ENCODE results near the gene PHF1.
"Not testable (repeated sequence)": the region's sequence is repeated elsewhere in the genome, so short reads cannot be mapped to it uniquely, and the experiment has no call there.

Gene PHF1

GRCh38 chr6:33410711-33411631 is at the start of gene PHF1:
TSS of gene PHF1 (plus strand) at chr6:33411014. CDS start at chr6:33412264, 1,250 bp downstream.
- peaks cover 27% of the 10 kb centered on the region; the same call in 1 of the 2 replicates for H3K36me3 ChIP-seq (ENCODE audit: insufficient read depth, low read length)
- peak within 1 kb of the TSS; percentile 44 for H2AFZ ChIP-seq (ENCODE audit: low read length)

GRCh38 chr6:33363486-33363885 is 47.3 kb upstream of the PHF1 start:
- H4K20me1 ChIP-seq (ENCODE audit: insufficient read depth, low read length, poor library complexity, severe bottlenecking); H3K9me2 ChIP-seq (replicated peaks; ENCODE audit: low read depth, low read length); H3K9ac ChIP-seq (ENCODE audit: low read depth, low read length, poor library complexity, severe bottlenecking); H3K9me3 ChIP-seq (ENCODE audit: insufficient read depth, low read depth, low read length); H3K4me1 ChIP-seq (ENCODE audit: insufficient read depth, low read length, poor library complexity, severe bottlenecking); H3K4me2 ChIP-seq (ENCODE audit: low read depth, low read length, poor library complexity, severe bottlenecking); H3K36me3 ChIP-seq (ENCODE audit: insufficient read depth, low read length); H3K4me3 ChIP-seq (ENCODE audit: low read length, poor library complexity, severe bottlenecking); H3K79me2 ChIP-seq (ENCODE audit: insufficient read depth, low read length); H2AFZ ChIP-seq (ENCODE audit: low read length); H3F3A ChIP-seq (ENCODE audit: low read depth): not testable (repeated sequence)
- H3K27me3 ChIP-seq (ENCODE audit: insufficient read depth, low read length, poor library complexity, severe bottlenecking) = peaks cover 13% of the 10 kb centered on the region

More at GRCh38 chr6:33410711-33411631, at the start of gene PHF1:
- no peaks in the 10 kb centered on the region for H3K9me3 ChIP-seq (ENCODE audit: insufficient read depth, low read depth, low read length)
- H3K9me2 ChIP-seq (replicated peaks; ENCODE audit: low read depth, low read length) = no peaks in the 10 kb centered on the region
- peaks cover 28% of the 10 kb centered on the region for H4K20me1 ChIP-seq (ENCODE audit: insufficient read depth, low read length, poor library complexity, severe bottlenecking)
- H3K4me1 ChIP-seq (ENCODE audit: insufficient read depth, low read length, poor library complexity, severe bottlenecking) = peaks cover 29% of the 10 kb centered on the region
- peaks cover 40% of the 10 kb centered on the region; the same call in 1 of the 2 replicates for H3K79me2 ChIP-seq (ENCODE audit: insufficient read depth, low read length)
- H3F3A ChIP-seq (ENCODE audit: low read depth) = peaks cover 19% of the 10 kb centered on the region
- H3K9ac ChIP-seq (ENCODE audit: low read depth, low read length, poor library complexity, severe bottlenecking) = peak within 1 kb of the TSS; percentile 82
- TF ChIP-seq, protein P1, sequence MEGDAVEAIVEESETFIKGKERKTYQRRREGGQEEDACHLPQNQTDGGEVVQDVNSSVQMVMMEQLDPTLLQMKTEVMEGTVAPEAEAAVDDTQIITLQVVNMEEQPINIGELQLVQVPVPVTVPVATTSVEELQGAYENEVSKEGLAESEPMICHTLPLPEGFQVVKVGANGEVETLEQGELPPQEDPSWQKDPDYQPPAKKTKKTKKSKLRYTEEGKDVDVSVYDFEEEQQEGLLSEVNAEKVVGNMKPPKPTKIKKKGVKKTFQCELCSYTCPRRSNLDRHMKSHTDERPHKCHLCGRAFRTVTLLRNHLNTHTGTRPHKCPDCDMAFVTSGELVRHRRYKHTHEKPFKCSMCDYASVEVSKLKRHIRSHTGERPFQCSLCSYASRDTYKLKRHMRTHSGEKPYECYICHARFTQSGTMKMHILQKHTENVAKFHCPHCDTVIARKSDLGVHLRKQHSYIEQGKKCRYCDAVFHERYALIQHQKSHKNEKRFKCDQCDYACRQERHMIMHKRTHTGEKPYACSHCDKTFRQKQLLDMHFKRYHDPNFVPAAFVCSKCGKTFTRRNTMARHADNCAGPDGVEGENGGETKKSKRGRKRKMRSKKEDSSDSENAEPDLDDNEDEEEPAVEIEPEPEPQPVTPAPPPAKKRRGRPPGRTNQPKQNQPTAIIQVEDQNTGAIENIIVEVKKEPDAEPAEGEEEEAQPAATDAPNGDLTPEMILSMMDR (conservative IDR thresholded peaks at IDR 0.05; ENCODE audit: low read length) = 0 out of 2 replicates have a peak, but pooled peaks have one; percentile 19
- no peak for TF ChIP-seq EZH2phosphoT487 (IDR thresholded peaks at IDR 0.05; ENCODE audit: borderline replicate concordance)
- peak within 1 kb of the TSS; percentile 98 for H3K4me2 ChIP-seq (ENCODE audit: low read depth, low read length, poor library complexity, severe bottlenecking)
- no peaks in the 10 kb centered on the region for H3K27me3 ChIP-seq (ENCODE audit: insufficient read depth, low read length, poor library complexity, severe bottlenecking)
- H3K4me3 ChIP-seq (ENCODE audit: low read length, poor library complexity, severe bottlenecking) = peak within 1 kb of the TSS; percentile 82

DNA sequence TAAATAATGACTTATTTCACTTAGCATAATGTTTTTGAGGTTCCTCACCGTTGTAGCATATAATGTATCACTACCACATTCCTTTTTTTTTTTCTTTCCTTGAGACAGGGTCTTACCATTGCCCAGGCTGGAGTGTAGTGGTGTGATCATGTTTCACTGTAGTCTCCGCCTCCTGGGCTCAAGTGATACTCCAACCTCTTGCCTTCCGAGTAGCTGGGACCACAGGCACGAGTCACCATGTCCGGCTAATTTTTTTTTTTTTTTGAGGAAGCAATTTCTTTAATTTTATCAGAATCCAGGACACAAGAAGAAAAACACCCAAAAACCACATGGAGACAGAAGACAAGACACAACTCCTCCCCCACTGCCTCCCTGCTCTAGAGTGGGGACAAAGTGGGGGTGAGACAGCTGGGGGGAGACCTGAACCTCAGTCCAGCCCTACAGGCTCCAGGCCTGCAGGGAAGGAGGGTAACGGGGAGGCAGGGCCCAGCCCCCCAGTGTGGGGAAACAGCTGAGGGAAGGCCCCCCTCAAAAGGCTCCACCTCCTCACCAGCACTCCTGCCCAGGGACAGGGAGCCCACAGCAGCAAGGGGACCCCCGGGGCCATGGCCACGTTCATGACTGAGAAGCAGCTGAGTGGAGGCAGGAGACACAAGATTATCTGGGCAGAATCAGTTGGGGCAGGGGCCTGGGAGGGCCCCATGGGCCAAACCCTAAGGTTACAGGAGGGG is 46.2 kb upstream of the PHF1 start:
- Histone ChIP-seq H3K4me2 (ENCODE audit: low read depth, low read length, poor library complexity, severe bottlenecking) (peak overlapping the region; percentile 24), H3K27me3 (ENCODE audit: insufficient read depth, low read length, poor library complexity, severe bottlenecking) (peaks cover 12% of the 10 kb centered on the region)
- H3K9me2 ChIP-seq (replicated peaks; ENCODE audit: low read depth, low read length); H3K9me3 ChIP-seq (ENCODE audit: insufficient read depth, low read depth, low read length); H2AFZ ChIP-seq (ENCODE audit: low read length); H3K36me3 ChIP-seq (ENCODE audit: insufficient read depth, low read length); H3K4me1 ChIP-seq (ENCODE audit: insufficient read depth, low read length, poor library complexity, severe bottlenecking); H3F3A ChIP-seq (ENCODE audit: low read depth); H4K20me1 ChIP-seq (ENCODE audit: insufficient read depth, low read length, poor library complexity, severe bottlenecking); H3K79me2 ChIP-seq (ENCODE audit: insufficient read depth, low read length); H3K9ac ChIP-seq (ENCODE audit: low read depth, low read length, poor library complexity, severe bottlenecking); H3K4me3 ChIP-seq (ENCODE audit: low read length, poor library complexity, severe bottlenecking): not testable (repeated sequence)

DNA sequence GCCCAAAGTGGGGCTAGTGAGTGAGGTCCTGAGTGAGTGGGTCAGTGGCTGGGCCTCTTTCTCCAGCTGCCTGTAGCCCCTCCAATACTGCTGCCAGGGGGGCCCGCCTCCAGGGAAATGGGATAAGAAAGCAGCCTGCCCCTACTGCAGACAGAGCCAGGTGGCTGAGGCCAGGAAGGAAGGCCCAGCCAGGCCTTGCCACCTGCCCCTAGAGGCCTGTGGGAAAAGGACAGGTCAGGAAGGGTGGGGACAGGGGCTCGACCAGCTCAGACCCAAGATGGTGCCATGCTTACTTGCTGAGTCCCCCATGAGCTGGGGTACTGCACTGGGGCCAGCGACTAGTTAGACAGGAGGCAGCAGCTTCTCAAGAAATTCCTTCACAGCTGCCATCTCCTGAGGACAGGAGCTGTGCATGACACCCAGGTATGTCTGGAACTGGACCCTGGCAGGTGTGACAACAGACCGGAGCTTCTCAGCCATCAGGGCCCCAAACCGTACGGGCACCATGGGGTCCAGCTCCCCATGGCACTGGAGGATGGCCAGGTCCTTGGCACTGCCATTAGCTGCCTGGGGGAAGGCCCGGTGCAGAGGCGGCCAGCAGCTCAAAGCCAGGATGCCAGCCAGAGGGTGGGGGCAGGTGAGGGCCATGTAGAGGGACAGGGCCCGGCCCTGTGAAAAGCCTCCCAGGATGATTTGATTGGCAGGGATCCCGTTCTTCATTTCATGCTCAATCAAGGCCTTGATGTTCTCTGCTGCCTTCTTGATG is 45.4 kb upstream of the PHF1 start:
- H3K27me3 ChIP-seq (ENCODE audit: insufficient read depth, low read length, poor library complexity, severe bottlenecking); H3F3A ChIP-seq (ENCODE audit: low read depth); H3K9ac ChIP-seq (ENCODE audit: low read depth, low read length, poor library complexity, severe bottlenecking); H3K4me2 ChIP-seq (ENCODE audit: low read depth, low read length, poor library complexity, severe bottlenecking); H3K4me1 ChIP-seq (ENCODE audit: insufficient read depth, low read length, poor library complexity, severe bottlenecking); H3K9me2 ChIP-seq (replicated peaks; ENCODE audit: low read depth, low read length); H3K4me3 ChIP-seq (ENCODE audit: low read length, poor library complexity, severe bottlenecking); H3K9me3 ChIP-seq (ENCODE audit: insufficient read depth, low read depth, low read length); H3K36me3 ChIP-seq (ENCODE audit: insufficient read depth, low read length); H4K20me1 ChIP-seq (ENCODE audit: insufficient read depth, low read length, poor library complexity, severe bottlenecking); H3K79me2 ChIP-seq (ENCODE audit: insufficient read depth, low read length); H2AFZ ChIP-seq (ENCODE audit: low read length): not testable (repeated sequence)

All from Loucy (cell line).